Activated T-helper 17 cell treated with anti-CD3 and anti-CD28 coated beads, Interleukin-2, amount 50 U/mL, for 72 hours (primary cell): ENCODE measurements around the gene MESP2. TPM values are rescaled to one million over a fixed set of nuclear protein-coding genes. Genes with fewer than 3 reads are reported as not detected.

Experiments
- ATAC-seq: fragments of 150-1000 bp; cut with Tn5 transposase; replicated peaks from 2 replicates; pipeline ENCODE4 v1.10.0; 2021; ENCODE audit warnings: mild to moderate bottlenecking, moderate library complexity
- H3K27ac Mint-ChIP-seq: one replicate; pipeline ENCODE4 v1.8.0; 2022; ENCODE audit warnings: mixed read lengths
- H3K27me3 Mint-ChIP-seq: one replicate; pipeline ENCODE4 v1.8.0; 2022; ENCODE audit warnings: mixed read lengths
- H3K36me3 Mint-ChIP-seq: one replicate; pipeline ENCODE4 v1.8.0; 2022; ENCODE audit warnings: low read depth, mild to moderate bottlenecking, mixed read lengths
- H3K4me1 Mint-ChIP-seq: one replicate; pipeline ENCODE4 v1.8.0; 2022; ENCODE audit warnings: mixed read lengths
- H3K4me3 Mint-ChIP-seq: one replicate; pipeline ENCODE4 v1.8.0; 2022; ENCODE audit warnings: mild to moderate bottlenecking, mixed read lengths
- H3K9me3 Mint-ChIP-seq: one replicate; pipeline ENCODE4 v1.8.0; 2022; ENCODE audit warnings: mixed read lengths
- total RNA-seq, 2 donors: library from RNA; stranded (reverse); gene quantifications; one replicate each; pipeline ENCODE4 v1.2.3, GENCODE V29; 2022

The MESP2 gene
- total RNA-seq, 2 donors from 2014 or later, result 0.15 TPM; not detected in 1

GRCh38 chr15:89795996-89796395 lies 19.9 kb downstream of the MESP2 start:
- H3K9me3 Mint-ChIP-seq, result peaks cover 5% of the 10 kb centered on the region

GRCh38 chr15:89797678-89798201 lies 21.6 kb downstream of the MESP2 start:
- Mint-ChIP-seq H3K27me3 (peaks cover 7% of the 10 kb centered on the region), H3K9me3 (peaks cover 5% of the 10 kb centered on the region), H3K27ac (peak overlapping the region; percentile 62), H3K4me3 (no peak overlapping the region), H3K36me3 (no peaks in the 10 kb centered on the region), H3K4me1 (no peaks in the 10 kb centered on the region)
- ATAC-seq, result no peak

More at GRCh38 chr15:89795996-89796395, 19.9 kb downstream of the MESP2 start:
- H3K27me3 Mint-ChIP-seq, result no peaks in the 10 kb centered on the region
- no peaks in the 10 kb centered on the region for H3K4me1 Mint-ChIP-seq
- no peak overlapping the region for H3K27ac Mint-ChIP-seq
- H3K4me3 Mint-ChIP-seq, result no peak overlapping the region
- ATAC-seq, result no peak
- H3K36me3 Mint-ChIP-seq, result no peaks in the 10 kb centered on the region

GRCh38 chr15:89799011-89799911 lies 23.1 kb downstream of the MESP2 start:
- Mint-ChIP-seq H3K4me3 (no peak overlapping the region), H3K36me3 (no peaks in the 10 kb centered on the region), H3K27me3 (peaks cover 7% of the 10 kb centered on the region), H3K9me3 (peaks cover 5% of the 10 kb centered on the region), H3K27ac (no peak overlapping the region), H3K4me1 (no peaks in the 10 kb centered on the region)
- no peak for ATAC-seq

GRCh38 chr15:89799918-89800498 lies 23.9 kb downstream of the MESP2 start:
- Mint-ChIP-seq H3K4me3 (no peak overlapping the region), H3K27ac (no peak overlapping the region), H3K9me3 (peaks cover 5% of the 10 kb centered on the region), H3K36me3 (no peaks in the 10 kb centered on the region), H3K4me1 (no peaks in the 10 kb centered on the region), H3K27me3 (peaks cover 7% of the 10 kb centered on the region)
- no peak for ATAC-seq

- H3K4me1 Mint-ChIP-seq, result no peaks in the 10 kb centered on the region
- no peaks in the 10 kb centered on the region for H3K36me3 Mint-ChIP-seq
- no peak overlapping the region for H3K27ac Mint-ChIP-seq
- H3K4me3 Mint-ChIP-seq, result no peak overlapping the region
- H3K9me3 Mint-ChIP-seq, result peaks cover 5% of the 10 kb centered on the region
- H3K27me3 Mint-ChIP-seq, result peaks cover 7% of the 10 kb centered on the region
- no peak for ATAC-seq
These were observed 25.5 kb downstream of the MESP2 start for GRCh38 chr15:89801471-89802195.

GRCh38 chr15:89802231-89802928 lies 26.2 kb downstream of the MESP2 start:
- no peaks in the 10 kb centered on the region for H3K36me3 Mint-ChIP-seq
- peaks cover 7% of the 10 kb centered on the region for H3K27me3 Mint-ChIP-seq
- no peaks in the 10 kb centered on the region for H3K4me1 Mint-ChIP-seq
- no peak overlapping the region for H3K27ac Mint-ChIP-seq
- ATAC-seq, result no peak
- H3K9me3 Mint-ChIP-seq, result peaks cover under 1% of the 10 kb centered on the region
- no peak overlapping the region for H3K4me3 Mint-ChIP-seq

- peaks cover 7% of the 10 kb centered on the region for H3K27me3 Mint-ChIP-seq
- no peaks in the 10 kb centered on the region for H3K36me3 Mint-ChIP-seq
- H3K4me3 Mint-ChIP-seq, result no peak overlapping the region
- no peak for ATAC-seq
- H3K4me1 Mint-ChIP-seq, result no peaks in the 10 kb centered on the region
- no peak overlapping the region for H3K27ac Mint-ChIP-seq
- H3K9me3 Mint-ChIP-seq, result no peaks in the 10 kb centered on the region
These were observed 27.1 kb downstream of the MESP2 start for GRCh38 chr15:89802986-89803824.

GRCh38 chr15:89803941-89804800 lies 28.0 kb downstream of the MESP2 start:
- Mint-ChIP-seq H3K36me3 (no peaks in the 10 kb centered on the region), H3K4me1 (no peaks in the 10 kb centered on the region), H3K27me3 (peaks cover 7% of the 10 kb centered on the region), H3K4me3 (no peak overlapping the region), H3K9me3 (no peaks in the 10 kb centered on the region), H3K27ac (no peak overlapping the region)
- ATAC-seq, result no peak

GRCh38 chr15:89805241-89806209 lies 29.4 kb downstream of the MESP2 start:
- Mint-ChIP-seq H3K36me3 (no peaks in the 10 kb centered on the region), H3K4me1 (no peaks in the 10 kb centered on the region), H3K9me3 (no peaks in the 10 kb centered on the region), H3K27me3 (peaks cover 11% of the 10 kb centered on the region), H3K4me3 (no peak overlapping the region), H3K27ac (no peak overlapping the region)
- ATAC-seq, result no peak

- H3K4me3 Mint-ChIP-seq, result no peak overlapping the region
- H3K27me3 Mint-ChIP-seq, result peaks cover 11% of the 10 kb centered on the region
- ATAC-seq, result no peak
- no peak overlapping the region for H3K27ac Mint-ChIP-seq
- H3K4me1 Mint-ChIP-seq, result no peaks in the 10 kb centered on the region
- H3K9me3 Mint-ChIP-seq, result no peaks in the 10 kb centered on the region
- no peaks in the 10 kb centered on the region for H3K36me3 Mint-ChIP-seq
These were observed 30.1 kb downstream of the MESP2 start for GRCh38 chr15:89806210-89806558.

- Mint-ChIP-seq H3K9me3 (no peaks in the 10 kb centered on the region), H3K36me3 (no peaks in the 10 kb centered on the region), H3K27ac (no peak overlapping the region), H3K4me3 (no peak overlapping the region), H3K4me1 (no peaks in the 10 kb centered on the region), H3K27me3 (peaks cover 12% of the 10 kb centered on the region)
- no peak for ATAC-seq
These were observed 30.7 kb downstream of the MESP2 start for GRCh38 chr15:89806559-89807550.
